SK-N-SH (cell line): Measurements from ENCODE around the gene KMT5B. TPM values are rescaled to one million over a fixed set of nuclear protein-coding genes. Genes with fewer than 3 reads are reported as not detected.

Source experiments
- CTCF ChIA-PET: fragments of 300-600, 350-600 bp; formaldehyde crosslinking; extraction: SDS; loops from one replicate; lab custom pipeline; 2021; lab: Yijun Ruan, JAX
- POLR2A ChIA-PET: fragments of 350-600 bp; sonication (Branson Sonifier 250); formaldehyde crosslinking; extraction: SDS; loops from one replicate; lab custom pipeline; 2020; ENCODE audit warnings: antibody characterized with exemption, inconsistent platforms; lab: Yijun Ruan, JAX
- DNase-seq: peaks from one replicate; pipeline ENCODE4 v3.0.0; 2012
- H2AFZ ChIP-seq: fragments of 200-600 bp; sonication (generic); 2 replicates; pipeline ENCODE4 v1.8.1; 2016; ENCODE audit warnings: antibody characterized with exemption, mild to moderate bottlenecking, low read depth
- H3F3A ChIP-seq: fragments of 200-600 bp; sonication (generic); replicated peaks from 2 replicates; pipeline ENCODE3; 2016; ENCODE audit warnings: antibody characterized with exemption, mild to moderate bottlenecking; ENCODE audit not compliant: insufficient read depth
- H3K27ac ChIP-seq, 2 experiments: fragments of 200-500 bp in 1 of 2; fragments of 200-600 bp in 1 of 2; sonication (Bioruptor generic) in 1 of 2; sonication (generic), shearing (Covaris generic) in 1 of 2; 2 replicates each; pipeline versions ENCODE4 v1.5.1 to v1.6.1; 2014 to 2016; ENCODE audit warnings: low read depth in 2 of 2, inconsistent platforms in 1 of 2, low read length in 1 of 2, mild to moderate bottlenecking in 1 of 2, mixed read lengths in 1 of 2
- H3K27me3 ChIP-seq: fragments of 200-600 bp; sonication (generic), shearing (Covaris generic); 2 replicates; pipeline ENCODE4 v1.6.1; 2016; ENCODE audit warnings: mixed run types; ENCODE audit not compliant: insufficient read depth
- H3K36me3 ChIP-seq, 2 experiments: fragments of 200-500 bp in 1 of 2; fragments of 200-600 bp in 1 of 2; sonication (Bioruptor generic) in 1 of 2; sonication (generic) in 1 of 2; replicated peaks in 1 of 2; 2 replicates each; pipeline versions ENCODE3 to v1.5.1; 2014 to 2016; ENCODE audit warnings: low read length in 1 of 2, mild to moderate bottlenecking in 1 of 2; ENCODE audit not compliant: insufficient read depth in 2 of 2, control insufficient read depth in 1 of 2
- H3K4me1 ChIP-seq, 2 experiments: fragments of 200-500 bp in 1 of 2; fragments of 200-600 bp in 1 of 2; sonication (Bioruptor generic) in 1 of 2; sonication (generic), shearing (Covaris generic) in 1 of 2; 2 replicates each; pipeline versions ENCODE4 v1.5.1 to v1.6.1; 2014 to 2016; ENCODE audit warnings: low read depth in 1 of 2, low read length in 1 of 2, mixed run types in 1 of 2; ENCODE audit not compliant: insufficient read depth in 2 of 2, control insufficient read depth in 1 of 2
- H3K4me2 ChIP-seq: fragments of 200-600 bp; sonication (generic), shearing (Covaris generic); 2 replicates; pipeline ENCODE4 v1.6.1; 2017; ENCODE audit warnings: mixed run types
- H3K4me3 ChIP-seq, 2 experiments: fragments of 200-500 bp in 1 of 2; fragments of 200-600 bp in 1 of 2; sonication (Bioruptor generic) in 1 of 2; sonication (generic), shearing (Covaris generic) in 1 of 2; 2 replicates each; pipeline versions ENCODE4 v1.5.1 to v1.8.1; 2014 to 2016; ENCODE audit warnings: low read depth in 2 of 2, inconsistent platforms in 1 of 2, low read length in 1 of 2, mild to moderate bottlenecking in 1 of 2, mixed read lengths in 1 of 2, moderate library complexity in 1 of 2
- H3K79me2 ChIP-seq: fragments of 200-600 bp; sonication (generic); 2 replicates; pipeline ENCODE4 v1.8.1; 2017; ENCODE audit warnings: mild to moderate bottlenecking; ENCODE audit not compliant: insufficient read depth
- H3K9ac ChIP-seq: fragments of 200-600 bp; sonication (generic); 2 replicates; pipeline ENCODE4 v1.6.1; 2017; ENCODE audit warnings: mixed run types
- H3K9me2 ChIP-seq: fragments of 200-600 bp; sonication (generic); 2 replicates; pipeline ENCODE4 v1.6.1; 2017; ENCODE audit warnings: mixed run types
- H3K9me3 ChIP-seq: fragments of 200-600 bp; sonication (generic); 2 replicates; pipeline ENCODE4 v1.6.1; 2017; ENCODE audit warnings: mixed run types, mild to moderate bottlenecking, moderate library complexity
- H4K20me1 ChIP-seq: fragments of 200-600 bp; sonication (generic); 2 replicates; pipeline ENCODE4 v1.6.1; 2017; ENCODE audit warnings: mild to moderate bottlenecking, mixed run types; ENCODE audit not compliant: insufficient read depth
- CHD2 ChIP-seq: fragments of 150-350 bp; IDR thresholded peaks from 2 replicates; pipeline ENCODE4 v1.6.1; 2018; ENCODE audit warnings: low read length; ENCODE audit not compliant: partially characterized antibody
- FOXJ3 ChIP-seq: sonication (generic); formaldehyde crosslinking; IDR thresholded peaks from 2 replicates; pipeline ENCODE4 v1.5.1; 2020; ENCODE audit warnings: mild to moderate bottlenecking, missing genetic modification reagents
- GATA2 ChIP-seq: sonication (generic); formaldehyde crosslinking; IDR thresholded peaks from 2 replicates; pipeline ENCODE4 v1.5.0; 2020; ENCODE audit warnings: mild to moderate bottlenecking, missing genetic modification reagents
- MXI1 ChIP-seq: IDR thresholded peaks from 2 replicates; pipeline ENCODE4 v1.6.1; 2012; ENCODE audit warnings: mild to moderate bottlenecking, low read depth, low read length, improper control_type of control experiment
- PBX3 ChIP-seq: IDR thresholded peaks from 2 replicates; pipeline ENCODE4; 2012
- POLR2AphosphoS5 ChIP-seq: IDR thresholded peaks from 2 replicates; pipeline ENCODE4 v1.6.1; 2012; ENCODE audit warnings: low read depth, low read length
- RAD21 ChIP-seq: IDR thresholded peaks from 2 replicates; pipeline ENCODE4 v1.6.1; 2012; ENCODE audit warnings: mild to moderate bottlenecking, low read length
- RCOR1 ChIP-seq: fragments of 150-350 bp; IDR thresholded peaks from 2 replicates; pipeline ENCODE4 v1.6.1; 2017; ENCODE audit warnings: antibody characterized with exemption, low read length
- TCF12 ChIP-seq: IDR thresholded peaks from 2 replicates; pipeline ENCODE4 v1.4.0; 2012
- USF2 ChIP-seq: fragments of 150-350 bp; IDR thresholded peaks from 2 replicates; pipeline ENCODE4 v1.6.1; 2017; ENCODE audit warnings: antibody characterized with exemption, low read length, low read depth, borderline replicate concordance
- WGBS: methylation state at CpG from one replicate; pipeline ENCODE4 v1.1.6; 2017; ENCODE audit warnings: low lambda C conversion rate; 5-methylcytosine and 5-hydroxymethylcytosine counted together
- polyA plus RNA-seq, 3 experiments: library from polyadenylated mRNA; depleted of rRNA; stranded (reverse); fragments of >200 nt; gene quantifications; 2 replicates each; pipeline ENCODE4 v1.2.3, GENCODE V29; 2012

Gene KMT5B
- polyA plus RNA-seq, 1 of the 3 experiments (the other 2 are of a cell fraction), result 10.4 TPM

- 82% methylated on average over 8 of the region's 8 CpGs for WGBS
- Histone ChIP-seq H3K4me2 (no peak overlapping the region), H3K4me1 (peaks cover 0 to 3% of the 10 kb centered on the region in 2 experiments; a peak in 1 of 4 replicates), H3K27me3 (no peaks in the 10 kb centered on the region), H3K9me3 (no peaks in the 10 kb centered on the region), H3K79me2 (peaks cover 66% of the 10 kb centered on the region), H4K20me1 (0 out of 2 replicates have a peak, but pooled peaks cover 4% of the 10 kb centered on the region), H3K9ac (no peak overlapping the region), H2AFZ (no peak overlapping the region), H3K4me3 (no peak overlapping the region), H3K9me2 (no peaks in the 10 kb centered on the region), H3F3A (no peaks in the 10 kb centered on the region), H3K36me3 (peaks cover 0 to 15% of the 10 kb centered on the region in 2 experiments), H3K27ac (no peak overlapping the region)
- no peak for TF ChIP-seq RCOR1
- no peak for TF ChIP-seq CHD2
- TF ChIP-seq POLR2AphosphoS5, result no peak
- no peak for TF ChIP-seq GATA2 (CRISPR knock-in tag)
- TF ChIP-seq RAD21, result no peak
- no peak for TF ChIP-seq FOXJ3
- no peak for TF ChIP-seq USF2
- TF ChIP-seq TCF12, result no peak
- no peak for TF ChIP-seq MXI1
- TF ChIP-seq PBX3, result no peak
- ChIA-PET POLR2A (no interaction called here), CTCF (interaction anchor here (1.2 kb wide), 1 partner anchor 10 kb away, joined by 4 read pairs; no protein-coding TSS in a partner anchor)
- DNase-seq, result no peak
These were observed 106.7 kb downstream of the KMT5B start for GRCh38 chr11:68106165-68106940.

Other genes starting within 250 kb of the KMT5B start
- 28.9 and 30.9 TPM in 2 replicates for gene UNC93B1, start 209.2 kb downstream of the KMT5B start, polyA plus RNA-seq (2012; rRNA removed)
- 14.9 and 15.9 TPM in 2 replicates for gene ALDH3B1, start 203.0 kb downstream of the KMT5B start, polyA plus RNA-seq (2012; rRNA removed)
- 87.2 and 123 TPM in 2 replicates for gene NDUFS8, start 182.6 kb downstream of the KMT5B start, polyA plus RNA-seq (2012; rRNA removed)
- gene TCIRG1, start 174.3 kb downstream of the KMT5B start, polyA plus RNA-seq (2012; rRNA removed), result 0.58 and 0.73 TPM in 2 replicates
- 12.3 and 13.7 TPM in 2 replicates for gene CHKA, start 91.9 kb downstream of the KMT5B start, polyA plus RNA-seq (2012; rRNA removed)
- gene C11orf24, start 58.7 kb upstream of the KMT5B start, polyA plus RNA-seq (2012; rRNA removed), result 50.9 and 52.1 TPM in 2 replicates
- 10.2 and 15.0 TPM in 2 replicates for gene LRP5, start 99.3 kb upstream of the KMT5B start, polyA plus RNA-seq (2012; rRNA removed)
- gene PPP6R3, start 247.5 kb upstream of the KMT5B start, polyA plus RNA-seq (2012; rRNA removed), result 28.1 and 28.9 TPM in 2 replicates